ENCODE results near the gene CAPN9.

The CAPN9 gene

GRCh38 chr1:230851291-230851691 lies 104.1 kb downstream of the CAPN9 start:
- no peak for TF ChIP-seq CTCF (IDR thresholded peaks at IDR 0.05; ENCODE audit: insufficient read depth, low read depth, low read length, missing control alignments)
- no peak overlapping the region for H3K4me3 ChIP-seq (ENCODE audit: low read depth, low read length)
- no peak for DNase-seq (ENCODE audit: low read depth)

Measured in GM12865 (cell line).